SK-N-SH (cell line): ENCODE results near the gene ABHD10. TPM values are rescaled to one million over a fixed set of nuclear protein-coding genes. Genes with fewer than 3 reads are reported as not detected.
"Not testable (repeated sequence)": the region's sequence is repeated elsewhere in the genome, so short reads cannot be mapped to it uniquely, and the experiment has no call there.

Experiments
- CTCF ChIA-PET: fragments of 300-600, 350-600 bp; formaldehyde crosslinking; extraction: SDS; loops from one replicate; lab custom pipeline; 2021; lab: Yijun Ruan, JAX
- POLR2A ChIA-PET: fragments of 350-600 bp; sonication (Branson Sonifier 250); formaldehyde crosslinking; extraction: SDS; loops from one replicate; lab custom pipeline; 2020; ENCODE audit warnings: antibody characterized with exemption, inconsistent platforms; lab: Yijun Ruan, JAX
- DNase-seq: peaks from one replicate; pipeline ENCODE4 v3.0.0; 2012
- H2AFZ ChIP-seq: fragments of 200-600 bp; sonication (generic); 2 replicates; pipeline ENCODE4 v1.8.1; 2016; ENCODE audit warnings: antibody characterized with exemption, mild to moderate bottlenecking, low read depth
- H3F3A ChIP-seq: fragments of 200-600 bp; sonication (generic); replicated peaks from 2 replicates; pipeline ENCODE3; 2016; ENCODE audit warnings: antibody characterized with exemption, mild to moderate bottlenecking; ENCODE audit not compliant: insufficient read depth
- H3K27ac ChIP-seq, 2 experiments: fragments of 200-500 bp in 1 of 2; fragments of 200-600 bp in 1 of 2; sonication (Bioruptor generic) in 1 of 2; sonication (generic), shearing (Covaris generic) in 1 of 2; 2 replicates each; pipeline versions ENCODE4 v1.5.1 to v1.6.1; 2014 to 2016; ENCODE audit warnings: low read depth in 2 of 2, inconsistent platforms in 1 of 2, low read length in 1 of 2, mild to moderate bottlenecking in 1 of 2, mixed read lengths in 1 of 2
- H3K27me3 ChIP-seq: fragments of 200-600 bp; sonication (generic), shearing (Covaris generic); 2 replicates; pipeline ENCODE4 v1.6.1; 2016; ENCODE audit warnings: mixed run types; ENCODE audit not compliant: insufficient read depth
- H3K36me3 ChIP-seq, 2 experiments: fragments of 200-500 bp in 1 of 2; fragments of 200-600 bp in 1 of 2; sonication (Bioruptor generic) in 1 of 2; sonication (generic) in 1 of 2; replicated peaks in 1 of 2; 2 replicates each; pipeline versions ENCODE3 to v1.5.1; 2014 to 2016; ENCODE audit warnings: low read length in 1 of 2, mild to moderate bottlenecking in 1 of 2; ENCODE audit not compliant: insufficient read depth in 2 of 2, control insufficient read depth in 1 of 2
- H3K4me1 ChIP-seq, 2 experiments: fragments of 200-500 bp in 1 of 2; fragments of 200-600 bp in 1 of 2; sonication (Bioruptor generic) in 1 of 2; sonication (generic), shearing (Covaris generic) in 1 of 2; 2 replicates each; pipeline versions ENCODE4 v1.5.1 to v1.6.1; 2014 to 2016; ENCODE audit warnings: low read depth in 1 of 2, low read length in 1 of 2, mixed run types in 1 of 2; ENCODE audit not compliant: insufficient read depth in 2 of 2, control insufficient read depth in 1 of 2
- H3K4me2 ChIP-seq: fragments of 200-600 bp; sonication (generic), shearing (Covaris generic); 2 replicates; pipeline ENCODE4 v1.6.1; 2017; ENCODE audit warnings: mixed run types
- H3K4me3 ChIP-seq, 2 experiments: fragments of 200-500 bp in 1 of 2; fragments of 200-600 bp in 1 of 2; sonication (Bioruptor generic) in 1 of 2; sonication (generic), shearing (Covaris generic) in 1 of 2; 2 replicates each; pipeline versions ENCODE4 v1.5.1 to v1.8.1; 2014 to 2016; ENCODE audit warnings: low read depth in 2 of 2, inconsistent platforms in 1 of 2, low read length in 1 of 2, mild to moderate bottlenecking in 1 of 2, mixed read lengths in 1 of 2, moderate library complexity in 1 of 2
- H3K79me2 ChIP-seq: fragments of 200-600 bp; sonication (generic); 2 replicates; pipeline ENCODE4 v1.8.1; 2017; ENCODE audit warnings: mild to moderate bottlenecking; ENCODE audit not compliant: insufficient read depth
- H3K9ac ChIP-seq: fragments of 200-600 bp; sonication (generic); 2 replicates; pipeline ENCODE4 v1.6.1; 2017; ENCODE audit warnings: mixed run types
- H3K9me2 ChIP-seq: fragments of 200-600 bp; sonication (generic); 2 replicates; pipeline ENCODE4 v1.6.1; 2017; ENCODE audit warnings: mixed run types
- H3K9me3 ChIP-seq: fragments of 200-600 bp; sonication (generic); 2 replicates; pipeline ENCODE4 v1.6.1; 2017; ENCODE audit warnings: mixed run types, mild to moderate bottlenecking, moderate library complexity
- H4K20me1 ChIP-seq: fragments of 200-600 bp; sonication (generic); 2 replicates; pipeline ENCODE4 v1.6.1; 2017; ENCODE audit warnings: mild to moderate bottlenecking, mixed run types; ENCODE audit not compliant: insufficient read depth
- CTCF ChIP-seq: fragments of 200-600 bp; sonication (generic); IDR thresholded peaks from 2 replicates; pipeline ENCODE4 v1.6.1; 2017; ENCODE audit warnings: antibody characterized with exemption, mild to moderate bottlenecking, moderate library complexity
- EZH2phosphoT487 ChIP-seq: fragments of 200-600 bp; sonication (generic); IDR thresholded peaks from 2 replicates; pipeline ENCODE4 v1.6.1; 2017; ENCODE audit warnings: low read depth, mixed run types, mild to moderate bottlenecking, antibody characterized with exemption, moderate library complexity, borderline replicate concordance
- FOSL2 ChIP-seq: IDR thresholded peaks from 2 replicates; pipeline ENCODE4 v1.4.0; 2012; ENCODE audit warnings: low read depth, mild to moderate bottlenecking, moderate library complexity, borderline replicate concordance
- FOXJ3 ChIP-seq: sonication (generic); formaldehyde crosslinking; IDR thresholded peaks from 2 replicates; pipeline ENCODE4 v1.5.1; 2020; ENCODE audit warnings: mild to moderate bottlenecking, missing genetic modification reagents
- GABPA ChIP-seq: IDR thresholded peaks from 2 replicates; pipeline ENCODE4 v1.4.0; 2012; ENCODE audit warnings: low read depth, mild to moderate bottlenecking
- IRF3 ChIP-seq: fragments of 150-350 bp; IDR thresholded peaks from 2 replicates; pipeline ENCODE4 v1.6.1; 2016; ENCODE audit warnings: mild to moderate bottlenecking, low read depth, low read length
- JUND ChIP-seq: IDR thresholded peaks from 2 replicates; pipeline ENCODE4 v1.4.0; 2012
- MXI1 ChIP-seq: IDR thresholded peaks from 2 replicates; pipeline ENCODE4 v1.6.1; 2012; ENCODE audit warnings: mild to moderate bottlenecking, low read depth, low read length, improper control_type of control experiment
- NRF1 ChIP-seq: IDR thresholded peaks from 2 replicates; pipeline ENCODE4 v1.6.1; 2012; ENCODE audit warnings: low read depth, mild to moderate bottlenecking, low read length
- RXRA ChIP-seq: IDR thresholded peaks from 2 replicates; pipeline ENCODE4 v1.4.0; 2012; ENCODE audit warnings: low read depth, mild to moderate bottlenecking, borderline replicate concordance
- TAF1 ChIP-seq: IDR thresholded peaks from 2 replicates; pipeline ENCODE4 v1.6.1; 2012; ENCODE audit warnings: low read depth, mild to moderate bottlenecking, low read length, moderate library complexity, borderline replicate concordance
- TCF12 ChIP-seq: IDR thresholded peaks from 2 replicates; pipeline ENCODE4 v1.4.0; 2012
- YY1 ChIP-seq: IDR thresholded peaks from 2 replicates; pipeline ENCODE4 v1.4.0; 2012; ENCODE audit warnings: low read depth, mild to moderate bottlenecking
- WGBS: methylation state at CpG from one replicate; pipeline ENCODE4 v1.1.6; 2017; ENCODE audit warnings: low lambda C conversion rate; 5-methylcytosine and 5-hydroxymethylcytosine counted together
- polyA plus RNA-seq, 3 experiments: library from polyadenylated mRNA; depleted of rRNA; stranded (reverse); fragments of >200 nt; gene quantifications; 2 replicates each; pipeline ENCODE4 v1.2.3, GENCODE V29; 2012

Gene ABHD10
- polyA plus RNA-seq, 1 of the 3 experiments (the other 2 are of a cell fraction), result 14.8 TPM

GRCh38 chr3:112035241-112035640 is 56.4 kb downstream of the ABHD10 start (continued):
- TF ChIP-seq IRF3 (no peak), YY1 (no peak), GABPA (no peak), TCF12 (no peak), CTCF (no peak), JUND (no peak), FOSL2 (no peak)

- H3K9ac ChIP-seq, H3K27me3 ChIP-seq, H4K20me1 ChIP-seq, H3K9me2 ChIP-seq, POLR2A ChIA-PET, H2AFZ ChIP-seq, CTCF ChIA-PET, H3K4me1 ChIP-seq, H3K79me2 ChIP-seq, H3K4me2 ChIP-seq, DNase-seq, H3K4me3 ChIP-seq, H3K36me3 ChIP-seq, H3K9me3 ChIP-seq, H3F3A ChIP-seq, H3K27ac ChIP-seq: not testable (repeated sequence)
- 66% methylated on average over 4 of the region's 4 CpGs for WGBS
Measured at GRCh38 chr3:112037194-112037593, 58.4 kb downstream of the ABHD10 start.

GRCh38 chr3:112038863-112039262 is 60.0 kb downstream of the ABHD10 start:
- H3K79me2 ChIP-seq, result no peaks in the 10 kb centered on the region
- no peak overlapping the region for H3K27ac ChIP-seq
- ChIA-PET POLR2A (no interaction called here), CTCF (interaction anchor here (1.6 to 2.1 kb wide), 2 partner anchors 49 to 321 kb away, joined by 6 to 7 read pairs; no protein-coding TSS in a partner anchor)
- no peaks in the 10 kb centered on the region for H3K27me3 ChIP-seq
- WGBS, result 84% methylated on average over 3 of the region's 3 CpGs
- H3K36me3 ChIP-seq, result no peaks in the 10 kb centered on the region
- TF ChIP-seq EZH2phosphoT487, result no peak
- no peak for TF ChIP-seq NRF1
- no peak for TF ChIP-seq RXRA
- no peak for TF ChIP-seq TAF1
- TF ChIP-seq FOXJ3 (CRISPR knock-in tag), result no peak
- no peak for TF ChIP-seq FOSL2
- TF ChIP-seq MXI1, result no peak
- no peak for TF ChIP-seq JUND
- H3K4me1 ChIP-seq, result no peaks in the 10 kb centered on the region
- H3K9me2 ChIP-seq, result no peaks in the 10 kb centered on the region
- H4K20me1 ChIP-seq, result no peaks in the 10 kb centered on the region
- no peaks in the 10 kb centered on the region for H3F3A ChIP-seq
- H3K9me3 ChIP-seq, result no peaks in the 10 kb centered on the region
- H3K4me2 ChIP-seq, result no peak overlapping the region
- H3K9ac ChIP-seq, result no peak overlapping the region
- no peak for DNase-seq
- no peak overlapping the region for H2AFZ ChIP-seq
- H3K4me3 ChIP-seq, result no peak overlapping the region
